GM19193 (cell line): ENCODE measurements around the gene APOH.

Experiments
- POLR2A ChIP-seq: IDR thresholded peaks from 4 replicates; pipeline ENCODE4 v1.6.1; 2011; ENCODE audit not compliant: insufficient read depth, insufficient read length; ENCODE audit errors: extremely low read depth

APOH gene, protein sequence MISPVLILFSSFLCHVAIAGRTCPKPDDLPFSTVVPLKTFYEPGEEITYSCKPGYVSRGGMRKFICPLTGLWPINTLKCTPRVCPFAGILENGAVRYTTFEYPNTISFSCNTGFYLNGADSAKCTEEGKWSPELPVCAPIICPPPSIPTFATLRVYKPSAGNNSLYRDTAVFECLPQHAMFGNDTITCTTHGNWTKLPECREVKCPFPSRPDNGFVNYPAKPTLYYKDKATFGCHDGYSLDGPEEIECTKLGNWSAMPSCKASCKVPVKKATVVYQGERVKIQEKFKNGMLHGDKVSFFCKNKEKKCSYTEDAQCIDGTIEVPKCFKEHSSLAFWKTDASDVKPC

DNA sequence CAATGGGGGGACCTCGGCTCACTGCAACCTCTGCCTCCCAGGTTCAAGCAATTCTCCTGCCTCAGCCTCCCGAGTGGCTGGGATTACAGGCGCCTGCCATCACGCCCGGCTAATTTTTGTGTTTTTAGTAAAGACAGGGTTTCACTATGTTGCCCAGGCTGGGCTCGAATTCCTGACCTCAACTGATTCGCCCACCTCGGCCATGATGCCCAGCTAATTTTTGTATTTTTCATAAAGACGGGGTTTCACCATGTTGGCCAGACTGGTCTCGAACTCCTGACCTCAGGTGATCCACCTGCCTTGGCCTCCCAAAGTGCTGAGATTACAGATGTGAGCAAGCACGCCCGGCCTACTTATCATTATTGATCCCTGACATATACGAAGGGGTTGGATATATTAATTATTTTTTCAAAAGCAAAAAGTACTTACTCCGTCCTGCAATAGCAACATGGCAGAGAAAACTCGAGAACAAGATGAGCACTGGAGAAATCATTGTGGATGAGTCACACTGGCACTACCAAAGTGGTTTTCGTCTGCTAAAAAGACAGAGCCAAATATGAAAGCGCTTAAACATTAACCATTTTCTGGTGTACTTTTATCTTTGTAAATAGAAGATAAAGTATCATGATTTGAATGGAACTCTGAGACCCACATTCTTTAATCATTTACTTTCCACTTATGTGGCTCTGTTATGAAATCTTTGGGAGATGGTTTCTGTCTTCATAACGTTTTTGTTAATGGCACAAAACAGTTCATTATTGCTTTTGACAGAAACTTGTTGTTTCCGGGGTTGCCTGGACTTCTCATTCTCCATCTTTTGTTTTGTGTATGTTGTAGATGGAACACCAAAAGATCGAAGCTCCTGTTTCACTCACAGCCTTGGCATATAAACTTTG, at the start of gene APOH:
APOH (minus strand) TSS at position 529 of the 896 bp plus-strand sequence; CDS start at position 493, 36 bp downstream.
- no peak for TF ChIP-seq POLR2A

DNA sequence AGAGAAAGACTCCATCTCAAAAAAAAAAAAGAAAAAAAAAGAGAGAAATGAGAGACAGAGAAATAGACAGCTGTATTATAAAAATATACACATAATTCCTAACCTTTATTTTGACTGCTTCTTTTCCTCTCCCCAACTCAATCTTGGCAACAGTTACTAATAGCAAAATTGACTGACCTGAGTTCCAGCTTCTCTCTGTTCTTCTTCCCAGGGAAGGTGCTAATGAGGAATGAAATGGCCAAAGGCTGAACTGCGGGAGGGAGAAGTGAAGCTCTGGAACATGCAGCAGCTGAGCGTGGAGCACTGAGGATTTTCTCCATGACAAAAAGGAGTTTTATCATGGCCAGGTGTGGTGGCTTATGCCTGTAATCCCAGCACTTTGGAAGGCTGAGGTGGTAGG, 48.0 kb upstream of the APOH start:
- TF ChIP-seq POLR2A, result no peak

DNA sequence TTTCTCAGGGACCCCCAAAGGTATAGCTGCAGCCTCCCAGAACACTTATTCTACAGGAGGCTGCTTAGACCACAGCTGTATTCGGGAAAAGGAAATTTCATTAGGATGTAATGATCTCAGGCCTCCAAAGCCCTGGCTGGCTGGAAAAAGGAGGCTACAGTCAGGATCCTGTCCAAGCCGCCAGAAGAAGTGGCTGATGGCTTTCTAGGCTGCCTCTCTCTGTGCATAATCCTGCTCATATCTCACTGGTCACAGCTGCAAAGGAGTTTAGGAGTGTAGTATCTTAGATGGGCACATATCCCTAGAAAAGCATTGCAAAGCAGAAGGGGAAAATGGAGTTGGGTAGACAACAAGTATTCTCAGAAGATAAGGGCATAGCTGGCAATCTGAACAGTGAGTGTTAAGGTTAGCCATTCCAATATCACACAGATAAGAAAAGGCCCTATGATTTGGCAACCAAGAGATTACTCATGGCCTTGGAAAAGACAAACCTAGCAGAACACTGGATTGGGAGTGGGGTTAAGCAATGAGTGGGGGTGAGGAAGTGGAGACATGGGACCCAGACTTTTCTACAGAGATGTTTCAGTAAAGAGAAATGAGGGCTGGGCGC, 47.2 kb upstream of the APOH start:
- no peak for TF ChIP-seq POLR2A

DNA sequence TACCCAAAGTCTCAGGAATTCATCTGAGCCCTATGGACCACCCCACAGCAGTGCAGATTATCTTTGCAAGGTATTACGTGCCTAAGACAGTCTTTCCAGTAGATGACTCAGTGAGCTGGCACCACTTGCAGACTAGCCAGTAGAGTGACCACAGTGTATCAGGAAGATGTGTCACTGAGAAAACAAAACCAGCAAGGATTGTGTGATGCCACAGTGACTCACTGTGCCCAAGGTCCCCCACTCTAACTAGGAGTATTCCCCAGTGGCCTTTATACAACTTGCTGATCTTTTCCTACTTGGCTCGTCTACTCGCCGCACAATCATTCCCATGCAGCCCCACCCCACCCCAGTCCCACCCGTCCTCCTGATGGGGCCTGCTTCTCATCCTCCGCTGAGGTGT, 46.4 kb upstream of the APOH start:
- no peak for TF ChIP-seq POLR2A

DNA sequence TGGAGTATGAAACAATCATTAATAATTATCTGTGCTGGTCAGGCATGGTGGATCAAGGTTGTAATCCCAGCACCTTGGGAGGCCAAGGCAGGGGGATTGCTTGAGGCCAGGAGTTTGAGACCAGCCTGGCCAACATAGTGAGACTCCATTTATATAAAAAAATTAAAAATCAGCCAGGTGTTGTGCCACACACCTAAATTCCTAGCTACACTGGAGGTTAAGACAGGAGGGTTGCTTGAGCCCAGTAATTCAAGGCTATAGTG, 44.3 kb upstream of the APOH start:
- no peak for TF ChIP-seq POLR2A

DNA sequence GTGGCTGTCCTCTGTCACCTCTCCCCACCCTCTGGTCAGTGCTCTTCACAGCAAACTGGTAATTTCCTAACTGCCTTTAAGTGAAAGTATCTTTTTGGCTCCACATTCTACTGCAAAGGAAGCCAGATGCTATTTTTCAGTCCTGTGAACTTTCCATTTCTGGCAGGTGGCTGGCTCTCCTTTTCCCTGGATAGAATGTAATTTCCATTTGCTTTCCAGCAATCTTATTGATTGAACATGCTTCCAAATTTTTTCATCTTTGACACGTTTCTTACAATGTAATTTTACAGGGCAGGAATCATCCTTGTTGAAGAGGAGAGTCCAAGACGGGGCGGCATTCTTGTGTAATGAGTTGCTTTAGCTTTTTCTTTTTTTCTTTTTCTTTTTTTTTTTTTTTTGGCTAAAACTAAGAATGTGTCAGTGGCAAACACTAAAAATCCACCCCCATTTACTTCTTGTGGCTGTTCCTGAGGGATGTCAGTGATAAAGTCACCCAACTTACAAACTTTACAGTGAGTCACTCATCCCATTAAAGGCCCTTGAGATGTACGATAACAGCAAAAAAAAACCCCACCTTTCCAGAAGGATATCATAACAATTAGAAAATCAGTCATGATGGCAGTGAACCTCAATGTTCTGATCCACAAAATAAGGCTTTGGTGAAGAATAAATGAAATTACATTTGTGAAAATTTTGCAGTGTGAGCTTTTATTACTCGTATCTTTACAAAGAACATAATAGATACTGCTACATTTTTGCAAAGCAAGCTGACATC, 43.8 kb upstream of the APOH start:
- no peak for TF ChIP-seq POLR2A

DNA sequence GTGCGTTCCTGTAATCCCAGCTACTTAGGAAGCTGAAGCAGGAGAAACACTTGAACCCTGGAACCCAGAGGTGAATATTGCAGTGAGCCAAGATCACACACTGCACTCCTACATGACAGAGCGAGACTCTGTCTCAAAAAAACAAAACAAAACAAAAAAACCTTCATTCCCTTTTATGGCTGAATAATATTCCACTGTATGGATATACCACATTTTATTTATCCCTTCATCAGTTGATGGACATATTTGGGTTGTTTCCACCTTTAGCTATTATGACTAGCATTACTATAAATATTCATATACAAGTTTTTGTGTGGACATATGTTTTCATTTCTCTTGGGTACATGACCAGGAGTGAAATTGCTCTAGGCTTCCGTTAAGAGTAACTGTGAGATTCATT, 42.3 kb upstream of the APOH start:
- no peak for TF ChIP-seq POLR2A

DNA sequence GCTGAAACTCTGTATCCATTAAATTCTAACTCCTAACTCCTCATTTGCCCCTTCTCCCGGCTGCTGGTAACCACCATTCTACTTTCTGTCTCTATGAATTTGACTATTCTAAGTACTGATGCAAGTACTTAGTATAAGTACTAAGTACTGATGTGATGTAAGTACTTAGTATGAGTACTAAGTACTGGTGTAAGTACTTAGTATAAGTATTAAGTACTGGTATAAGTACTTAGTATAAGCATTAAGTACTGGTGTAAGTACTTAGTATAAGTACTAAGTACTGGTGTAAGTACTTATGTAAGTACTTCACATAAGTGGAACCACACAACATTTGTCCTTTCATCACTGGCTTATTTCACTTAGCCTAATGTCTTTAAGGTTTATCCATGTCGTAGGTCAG, 40.9 kb upstream of the APOH start:
- TF ChIP-seq POLR2A, result no peak

DNA sequence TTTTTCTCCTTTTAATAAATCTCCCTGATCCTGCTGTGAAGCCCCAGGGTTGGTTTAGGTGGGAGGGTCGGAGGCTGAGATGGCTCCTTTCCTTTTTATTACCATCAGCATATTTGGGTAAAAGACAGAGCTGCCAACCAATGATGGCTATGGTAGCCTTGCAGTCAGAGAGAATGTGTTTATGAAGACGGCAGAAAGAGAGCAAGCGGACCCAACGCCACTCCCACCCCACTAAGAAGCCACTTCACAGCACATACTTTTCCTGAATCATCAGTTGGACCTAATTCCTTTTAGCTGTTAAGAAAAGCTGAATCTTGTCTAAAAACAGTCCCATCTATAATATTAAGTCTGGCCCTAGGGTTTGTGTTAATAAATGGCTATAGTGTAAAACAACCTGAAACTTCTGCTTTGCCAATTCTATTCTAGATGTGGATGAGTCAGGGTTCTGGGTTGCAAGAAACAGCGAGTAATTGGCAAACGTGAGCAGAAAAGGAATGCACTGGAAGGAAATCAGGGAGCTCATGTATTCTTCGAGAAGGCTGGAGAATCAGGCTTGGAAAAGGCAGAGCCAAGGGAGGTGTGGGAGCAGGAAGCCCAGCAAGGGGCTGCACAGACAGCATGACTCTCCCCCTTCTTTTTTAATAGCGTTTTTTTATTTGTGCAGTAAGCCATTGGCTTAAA, 39.2 kb upstream of the APOH start:
- TF ChIP-seq POLR2A, result no peak

DNA sequence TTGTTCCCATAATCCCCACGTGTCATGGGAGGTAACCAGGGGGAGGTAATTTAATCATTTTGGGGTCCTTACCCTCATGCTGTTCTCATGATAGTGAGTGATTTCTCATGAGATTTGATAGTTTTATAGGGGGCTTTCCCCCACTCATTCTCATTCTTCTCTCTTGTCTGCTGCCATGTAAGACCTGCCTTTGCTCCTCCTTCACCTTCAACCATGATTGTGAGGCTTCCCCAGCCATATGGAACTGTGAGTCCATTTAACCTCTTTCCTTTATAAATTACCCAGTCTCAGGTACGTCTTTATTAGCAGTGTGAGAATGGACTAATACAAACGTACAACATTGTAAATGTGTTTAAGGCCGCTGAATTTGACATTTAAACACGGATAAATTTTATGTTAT, 35.5 kb upstream of the APOH start:
- TF ChIP-seq POLR2A, result no peak

DNA sequence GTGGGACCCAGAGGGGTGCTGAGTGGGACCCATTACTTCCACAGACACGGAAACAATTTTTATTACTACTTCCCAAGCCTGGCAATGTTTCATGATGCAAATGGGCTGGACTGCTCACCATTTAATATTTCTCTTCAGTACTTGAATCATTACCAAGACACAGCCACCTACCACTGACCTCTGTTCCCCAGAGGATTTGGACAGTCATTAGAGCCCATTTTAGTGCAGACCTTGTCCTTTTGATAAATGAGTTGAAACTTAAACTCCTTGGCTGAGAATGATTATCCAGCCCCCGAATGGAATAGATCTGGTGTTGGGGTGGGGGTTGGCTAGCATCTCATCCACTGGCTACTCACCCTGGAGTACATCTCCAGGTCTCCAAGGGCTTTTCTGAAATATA, 33.6 kb upstream of the APOH start:
- TF ChIP-seq POLR2A, result no peak

DNA sequence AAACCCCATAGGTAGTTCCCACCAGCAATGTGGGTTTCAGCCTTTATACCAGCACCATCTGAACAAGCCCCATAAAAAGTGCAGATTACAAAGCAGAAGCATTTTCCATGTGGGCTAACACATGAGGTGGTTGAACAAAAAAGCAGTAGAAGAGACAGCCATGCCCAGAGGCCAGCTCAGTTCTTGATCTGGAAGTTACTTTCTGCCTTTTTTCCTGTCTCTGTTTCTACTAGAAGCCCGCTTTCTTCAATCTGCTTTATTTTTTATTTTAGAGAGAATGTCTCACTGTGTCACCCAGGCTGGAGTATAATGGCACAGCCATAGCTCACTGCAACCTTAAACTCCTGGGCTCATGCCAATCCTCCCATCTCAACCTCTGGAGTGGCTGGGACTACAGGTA, 31.5 kb upstream of the APOH start:
- TF ChIP-seq POLR2A, result no peak

DNA sequence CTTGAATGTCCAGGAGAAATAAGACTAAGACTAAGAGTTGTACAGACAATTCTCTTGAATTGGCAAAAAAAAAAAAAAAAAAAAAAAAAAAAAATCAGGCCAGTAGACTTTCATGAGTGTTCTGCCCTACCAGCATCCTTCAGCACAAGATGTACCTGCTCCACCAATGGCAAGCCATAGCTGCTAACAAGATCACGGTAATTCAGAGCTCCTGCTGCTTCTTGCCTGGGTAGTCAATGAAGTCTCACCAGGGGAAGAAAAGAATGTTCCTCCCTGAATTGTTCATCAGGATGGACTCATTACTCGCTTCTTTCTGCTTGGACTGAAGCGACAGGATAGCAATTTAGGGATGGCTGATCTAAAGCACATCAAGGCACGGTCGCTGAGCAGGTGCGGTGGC, 31.1 kb upstream of the APOH start:
- TF ChIP-seq POLR2A, result no peak

DNA sequence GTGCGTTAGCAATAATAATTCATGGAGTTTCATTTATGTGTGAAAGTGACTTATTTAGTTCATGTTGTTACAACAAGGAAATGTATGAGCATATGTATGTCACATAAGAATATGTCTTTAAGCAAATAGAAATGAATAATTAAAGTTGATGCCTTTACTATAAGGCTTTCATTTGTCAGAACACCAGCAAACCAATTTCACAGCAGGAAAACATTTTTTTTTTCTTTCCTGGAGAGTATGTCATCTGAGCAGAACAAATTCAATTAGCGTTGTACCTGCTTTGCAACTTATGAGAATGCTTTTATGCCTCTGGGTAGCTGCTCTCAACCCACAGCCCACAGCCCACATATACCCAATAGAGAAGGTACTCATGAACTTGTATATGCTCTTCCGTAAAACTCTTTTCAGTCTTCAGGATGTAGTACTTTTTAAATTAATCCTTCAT, 26.3 kb upstream of the APOH start:
- no peak for TF ChIP-seq POLR2A
